K562 (cell line): ENCODE results near the gene BAIAP2. TPM values are rescaled to one million over a fixed set of nuclear protein-coding genes. Genes with fewer than 3 reads are reported as not detected.

ENCODE experiments used
- ATAC-seq: fragments of 200-7000 bp; cut with Tn5 transposase; 3 replicates; pipeline ENCODE4 v1.9.1; 2020; ENCODE audit warnings: moderate library complexity
- BruUV-seq: library from RNA; stranded (reverse); fragments of 400-500 nt; replicated peaks from 2 replicates; lab custom pipeline; 2021; lab: Mats Ljungman, UMichigan
- CTCF ChIA-PET: fragments of 300-600 bp; formaldehyde crosslinking; extraction: SDS; loops from one replicate; lab custom pipeline; 2021; ENCODE audit warnings: low intra/inter-chr PET ratio; lab: Yijun Ruan, JAX
- POLR2A ChIA-PET: fragments of 300-600, 350-650 bp; sonication (Branson Sonifier 250); formaldehyde crosslinking; extraction: SDS; loops from one replicate; lab custom pipeline; 2021; ENCODE audit warnings: antibody characterized with exemption, inconsistent platforms; lab: Yijun Ruan, JAX
- DNase-seq, 4 experiments: peaks; one replicate each; pipeline versions ENCODE4 v3.0.0 to v3.0.0-alpha.2; 2011 to 2018; ENCODE audit warnings: low spot score in 3 of 4, mixed read lengths in 3 of 4; ENCODE audit errors: extremely low read depth in 1 of 4
- FAIRE-seq: peaks from 2 replicates; lab custom pipeline; 2011; peaks lifted over from hg19 to GRCh38; lab: Jason Lieb, UNC
- H2AFZ ChIP-seq: 2 replicates; pipeline ENCODE4 v1.6.0; 2011; ENCODE audit warnings: low read depth, low read length, control low read depth, inconsistent platforms
- H3K27ac ChIP-seq: fragments of 200-600 bp; 3 replicates; pipeline ENCODE4 v1.8.0; 2011; ENCODE audit warnings: low read depth, mild to moderate bottlenecking, control low read depth, inconsistent platforms, low read length, moderate library complexity, mixed read lengths; ENCODE audit errors: extremely low read depth
- H3K27me3 ChIP-seq, 2 experiments: fragments of 300-600 bp in 1 of 2; 2 replicates in 1 of 2; 3 replicates in 1 of 2; pipeline versions ENCODE4 v1.6.0 to v1.8.0; 2011; ENCODE audit warnings: inconsistent platforms in 2 of 2, low read length in 2 of 2, mild to moderate bottlenecking in 1 of 2, mixed read lengths in 1 of 2, moderate library complexity in 1 of 2; ENCODE audit not compliant: control insufficient read depth in 2 of 2, insufficient read depth in 2 of 2
- H3K36me3 ChIP-seq: fragments of 300-600 bp; 3 replicates; pipeline ENCODE4 v1.8.0; 2011; ENCODE audit warnings: mild to moderate bottlenecking, low read length, inconsistent platforms; ENCODE audit not compliant: control insufficient read depth, insufficient read depth
- H3K4me1 ChIP-seq, 2 experiments: fragments of 200-600 bp in 1 of 2; replicated peaks in 1 of 2; 2 replicates in 1 of 2; 3 replicates in 1 of 2; pipeline versions ENCODE4 v1.5.1 to v1.8.0; 2011; ENCODE audit warnings: inconsistent platforms in 2 of 2, low read length in 2 of 2, mild to moderate bottlenecking in 1 of 2, mixed read lengths in 1 of 2, moderate library complexity in 1 of 2; ENCODE audit not compliant: control insufficient read depth in 2 of 2, insufficient read depth in 2 of 2
- H3K4me2 ChIP-seq: 2 replicates; pipeline ENCODE4 v1.6.1; 2011; ENCODE audit warnings: low read length, control low read depth, inconsistent platforms, mixed read lengths; ENCODE audit not compliant: insufficient read depth
- H3K4me3 ChIP-seq: fragments of 200-600 bp; sonication (generic), shearing (Covaris generic); 2 replicates; pipeline ENCODE4 v1.5.1; 2016; ENCODE audit warnings: control low read depth, inconsistent platforms
- H3K79me2 ChIP-seq: fragments of 200-600 bp; 3 replicates; pipeline ENCODE4 v1.8.0; 2011; ENCODE audit warnings: low read length, inconsistent platforms; ENCODE audit not compliant: control insufficient read depth, insufficient read depth
- H3K9ac ChIP-seq, 2 experiments: 2 replicates each; pipeline versions ENCODE4 v1.6.0 to v1.6.1; 2011; ENCODE audit warnings: low read depth in 2 of 2, low read length in 2 of 2, control low read depth in 1 of 2, inconsistent platforms in 1 of 2, mild to moderate bottlenecking in 1 of 2, mixed read lengths in 1 of 2; ENCODE audit not compliant: insufficient read depth in 1 of 2
- H3K9me1 ChIP-seq: one replicate; pipeline ENCODE4 v1.6.0; 2011; ENCODE audit warnings: inconsistent platforms, mild to moderate bottlenecking, low read length, moderate library complexity; ENCODE audit not compliant: control insufficient read depth, insufficient read depth
- H3K9me3 ChIP-seq: replicated peaks from 2 replicates; pipeline ENCODE4 v1.5.1; 2011; ENCODE audit warnings: low read depth, low read length, inconsistent platforms; ENCODE audit not compliant: control insufficient read depth, insufficient read depth
- H4K20me1 ChIP-seq: replicated peaks from 2 replicates; pipeline ENCODE4 v1.6.1; 2011; ENCODE audit warnings: low read length, inconsistent platforms, mixed read lengths; ENCODE audit not compliant: control insufficient read depth, insufficient read depth
- NBN ChIP-seq: fragments of 450-650 bp; IDR thresholded peaks from 2 replicates; pipeline ENCODE4 v1.6.1; 2016; ENCODE audit warnings: low read depth, mild to moderate bottlenecking
- RBM17 ChIP-seq: fragments of 200-400 bp; formaldehyde crosslinking; IDR thresholded peaks from 2 replicates; pipeline ENCODE4 v1.6.1; 2017; ENCODE audit warnings: low read depth, mild to moderate bottlenecking, low read length, borderline replicate concordance
- SMARCC2 ChIP-seq: fragments of 450-650 bp; IDR thresholded peaks from 2 replicates; pipeline ENCODE4 v1.6.1; 2017; ENCODE audit warnings: antibody characterized with exemption, moderate library complexity, mild to moderate bottlenecking, low read depth
- SRSF3 ChIP-seq: fragments of 200-400 bp; formaldehyde crosslinking; IDR thresholded peaks from 2 replicates; pipeline ENCODE4 v1.6.1; 2016; ENCODE audit warnings: mild to moderate bottlenecking, low read length, moderate library complexity; ENCODE audit not compliant: insufficient read depth
- ZNF197 ChIP-seq: fragments of 200-800 bp; sonication (Bioruptor generic); IDR thresholded peaks from 2 replicates; pipeline ENCODE4 v1.6.1; 2016; ENCODE audit warnings: low read depth, missing genetic modification characterization, missing compliant biosample characterization
- ZNF217 ChIP-seq: sonication (generic); formaldehyde crosslinking; IDR thresholded peaks from 2 replicates; pipeline ENCODE4 v1.8.0; 2022; ENCODE audit warnings: mild to moderate bottlenecking, missing genetic modification reagents
- ZNF408 ChIP-seq: fragments of 250-450 bp; sonication (Bioruptor Pico); IDR thresholded peaks from 2 replicates; pipeline ENCODE4 v1.4.0; 2020; ENCODE audit warnings: low read depth, mild to moderate bottlenecking, moderate library complexity
- ZNF445 ChIP-seq: fragments of 250-450 bp; sonication (Bioruptor Pico); IDR thresholded peaks from 2 replicates; pipeline ENCODE4 v1.4.0; 2020; ENCODE audit warnings: low read depth, mild to moderate bottlenecking, moderate library complexity
- ZNF584 ChIP-seq: fragments of 200-800 bp; sonication (Bioruptor generic); IDR thresholded peaks from 2 replicates; pipeline ENCODE4 v1.6.1; 2016; ENCODE audit warnings: low read depth, mild to moderate bottlenecking, missing genetic modification characterization, missing compliant biosample characterization
- ZNF644 ChIP-seq: fragments of 200-800 bp; sonication (Bioruptor generic); IDR thresholded peaks from 2 replicates; pipeline ENCODE4 v1.6.1; 2016; ENCODE audit warnings: low read depth, missing genetic modification characterization, missing compliant biosample characterization
- WGBS: fragments of 100-300 bp; shearing (Covaris generic); methylation state at CpG from one replicate; pipeline ENCODE4 v1.1.6; 2016; ENCODE audit warnings: low coverage, mixed read lengths; ENCODE audit not compliant: insufficient coverage; ENCODE audit errors: missing lambda C conversion rate; 5-methylcytosine and 5-hydroxymethylcytosine counted together
- in situ Hi-C: fragments of 300-500 bp; cut with MboI; formaldehyde crosslinking; loops from 4 replicates; pipeline ENCODE4 v1.15.0; 2018; ENCODE audit warnings: inconsistent platforms, mixed read lengths
- intact Hi-C: fragments of 100-400 bp; cut with micrococcal nuclease; formaldehyde crosslinking; loops from 2 replicates; pipeline ENCODE4 v1.14.2; 2022
- polyA plus RNA-seq, 8 experiments: library from polyadenylated mRNA; depleted of rRNA in 4 of 8; stranded (reverse) in 5 of 8; unstranded in 3 of 8; fragments of >200 nt; fragmentation: Nextera tagmentation in 2 of 8; fragmentation: Illumina TruSeq in 1 of 8; extraction: Ambion mirVana in 2 of 8; extraction: Trizol in 1 of 8; gene quantifications; 2 replicates each; pipeline versions ENCODE4 v1.2.1 to v1.2.3, GENCODE V29; 2011 to 2014; ENCODE audit warnings: inconsistent platforms in 1 of 8, missing spikeins in 1 of 8
- total RNA-seq, 7 experiments: library from RNA; depleted of rRNA in 6 of 7; stranded (reverse); fragments of >200 nt in 6 of 7; fragmentation: Illumina TruSeq in 2 of 7; extraction: Trizol in 2 of 7; gene quantifications; 2 replicates each; pipeline versions ENCODE4 v1.2.1 to v1.2.3, GENCODE V29; 2011 to 2021; ENCODE audit warnings: low replicate concordance in 1 of 7

BAIAP2 gene
- total and polyA plus RNA-seq, 9 of the 15 experiments (the other 6 are each of a cell fraction or from before 2014, with no cell fraction given) = 2.3 to 51.6 (median 18.4) TPM

DNA sequence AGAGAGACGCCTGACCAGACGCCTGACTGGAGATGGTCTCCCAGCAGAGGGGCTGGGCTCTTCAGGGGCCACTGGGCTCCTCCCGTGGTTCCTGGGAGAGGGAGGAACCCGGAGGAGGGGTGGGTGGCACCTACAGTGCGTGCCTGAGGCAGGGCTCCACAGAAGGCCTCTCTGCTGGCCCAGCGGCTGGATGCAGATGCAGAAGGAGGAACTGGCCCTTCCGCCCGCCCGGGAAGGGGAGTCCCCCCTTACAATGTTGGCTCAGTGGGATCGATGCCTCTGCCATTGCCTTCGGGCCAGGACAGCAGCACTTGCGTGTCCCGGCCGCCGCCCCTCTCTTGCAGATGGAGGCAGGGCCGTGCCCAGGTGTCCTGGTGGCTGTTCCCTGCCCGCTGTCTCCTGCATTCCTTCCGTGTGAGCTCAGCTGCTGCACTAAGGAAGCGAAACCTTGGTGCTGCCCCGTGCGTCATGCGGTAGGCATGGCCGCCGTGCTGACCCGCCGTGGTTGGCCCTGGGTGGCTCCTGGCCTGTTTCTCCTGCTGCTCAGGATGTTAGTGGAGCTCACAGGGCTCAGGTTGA is 15.1 kb downstream of the BAIAP2 start:
- intact Hi-C loops = no loop called here
- H3K27ac ChIP-seq = no peak overlapping the region
- CTCF ChIA-PET = no interaction called here
- DNase-seq (no peak), ATAC-seq (no peak), FAIRE-seq (no peak)
- BruUV-seq = no TSS peak
- no peak for TF ChIP-seq ZNF584 (CRISPR knock-in tag)
- TF ChIP-seq RBM17 = no peak
- TF ChIP-seq ZNF197 (CRISPR knock-in tag) = no peak
- no peak for TF ChIP-seq SMARCC2
- TF ChIP-seq NBN = no peak
- TF ChIP-seq ZNF217 (CRISPR knock-in tag) = no peak
- TF ChIP-seq SRSF3 = no peak
- no peak for TF ChIP-seq ZNF445
- TF ChIP-seq ZNF644 (tag) = no peak
- TF ChIP-seq ZNF408 (CRISPR knock-in tag) = no peak
- POLR2A ChIA-PET = interaction anchor here (0.6 to 1.1 kb wide), 3 partner anchors 13 to 25 kb away, joined by 3 read pairs; no protein-coding TSS in a partner anchor
- peaks cover 4% of the 10 kb centered on the region for H3K9me1 ChIP-seq
- peaks cover 16 to 80% of the 10 kb centered on the region in 2 experiments; a peak in 4 of 5 replicates for H3K4me1 ChIP-seq
- 82% methylated on average over 18 of the region's 26 CpGs for whole genome bisulfite sequencing
- H3K4me3 ChIP-seq = no peak overlapping the region
- H3K79me2 ChIP-seq = peaks cover 49% of the 10 kb centered on the region; the same call in 2 of the 3 replicates
- H4K20me1 ChIP-seq = peaks cover 26% of the 10 kb centered on the region
- H3K4me2 ChIP-seq = no peak overlapping the region
- no peak overlapping the region for H2AFZ ChIP-seq
- peaks cover 4% of the 10 kb centered on the region; the same call in 1 of the 3 replicates for H3K36me3 ChIP-seq
- in situ Hi-C loops = no loop called here
- H3K27me3 ChIP-seq = no peaks in the 10 kb centered on the region
- no peaks in the 10 kb centered on the region for H3K9me3 ChIP-seq
- H3K9ac ChIP-seq = peak overlapping the region in 1 of 2 experiments; percentile 82; a peak in 1 of 4 replicates
